Spinal cord (tissue), 10 donors: ENCODE data around the gene TNFAIP8. TPM values are rescaled to one million over a fixed set of nuclear protein-coding genes. Genes with fewer than 3 reads are reported as not detected.
A peak's percentile ranks its signal among the peaks of the same experiment; 100 is the strongest.

Experiments
- DNase-seq, 6 donors: peaks; one replicate each; pipeline versions ENCODE4 v3.0.0 to v3.0.0-alpha.2; 2013 to 2015; ENCODE audit warnings: low spot score in 6 of 6, low read depth in 4 of 6
- H3K27ac ChIP-seq: one replicate; pipeline ENCODE4 v1.5.1; 2013; ENCODE audit warnings: low read depth, low read length, control low read depth
- H3K27me3 ChIP-seq: one replicate; pipeline ENCODE4 v1.6.1; 2013; ENCODE audit warnings: low read length; ENCODE audit not compliant: control insufficient read depth, insufficient read depth
- H3K36me3 ChIP-seq: one replicate; pipeline ENCODE4 v1.6.1; 2013; ENCODE audit warnings: low read length; ENCODE audit not compliant: control insufficient read depth, insufficient read depth
- H3K4me1 ChIP-seq: one replicate; pipeline ENCODE4 v1.6.1; 2013; ENCODE audit warnings: low read length; ENCODE audit not compliant: control insufficient read depth, insufficient read depth
- H3K4me3 ChIP-seq: one replicate; pipeline ENCODE4 v1.5.1; 2013; ENCODE audit warnings: low read depth, low read length, control low read depth
- H3K9me3 ChIP-seq: one replicate; pipeline ENCODE4 v1.6.1; 2013; ENCODE audit warnings: low read length; ENCODE audit not compliant: control insufficient read depth, insufficient read depth
- WGBS: methylation state at CpG from one replicate; pipeline ENCODE4 v1.1.5; 2013; ENCODE audit warnings: missing lambda C conversion rate; ENCODE audit not compliant: insufficient coverage; 5-methylcytosine and 5-hydroxymethylcytosine counted together
- polyA plus RNA-seq, 2 donors: library from polyadenylated mRNA; unstranded; fragments of 120-200 nt; gene quantifications; one replicate each; pipeline ENCODE4 v1.2.1, GENCODE V29; 2013; ENCODE audit not compliant: insufficient read length in 2 of 2
- total RNA-seq, 2 donors: library from RNA; depleted of rRNA in 1 of 2; stranded (reverse); fragments of 120-200 nt in 1 of 2; fragments of >200 nt in 1 of 2; gene quantifications; one replicate each; pipeline versions ENCODE4 v1.2.3 to v1.2.4, GENCODE V29; 2013 to 2014
- donor health status: healthy.

Gene TNFAIP8
- total and polyA plus RNA-seq, 4 donors: 3.5 to 24.7 (median 10.7) TPM

DNA sequence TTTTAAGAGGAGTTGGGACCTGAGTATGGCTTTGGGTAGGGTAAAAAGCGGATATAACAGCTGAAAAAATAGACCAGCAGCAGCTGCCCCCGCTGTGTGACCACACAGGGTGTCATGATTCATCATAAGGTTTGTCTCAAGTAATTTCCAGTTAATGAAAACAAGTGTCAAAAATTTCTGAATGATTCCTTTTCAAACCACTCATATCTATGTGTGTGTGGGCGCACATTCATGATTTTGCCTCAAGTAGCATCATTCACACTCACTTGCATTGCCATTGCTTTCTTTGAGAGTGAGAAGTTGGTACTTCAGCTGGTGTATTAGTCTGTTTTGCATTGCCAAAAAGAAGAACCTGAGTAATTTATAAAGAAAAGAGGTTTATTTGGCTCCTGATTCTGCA lies 12.1 kb upstream of the TNFAIP8 start:
- no peak overlapping the region for H3K4me3 ChIP-seq
- no peaks in the 10 kb centered on the region for H3K27me3 ChIP-seq
- no peak overlapping the region for H3K27ac ChIP-seq
- no CpG with 5 or more reads among the region's 3 CpGs for WGBS
- H3K36me3 ChIP-seq: no peaks in the 10 kb centered on the region
- no peaks in the 10 kb centered on the region for H3K4me1 ChIP-seq
- DNase-seq: no peak
- H3K9me3 ChIP-seq: no peaks in the 10 kb centered on the region

DNA sequence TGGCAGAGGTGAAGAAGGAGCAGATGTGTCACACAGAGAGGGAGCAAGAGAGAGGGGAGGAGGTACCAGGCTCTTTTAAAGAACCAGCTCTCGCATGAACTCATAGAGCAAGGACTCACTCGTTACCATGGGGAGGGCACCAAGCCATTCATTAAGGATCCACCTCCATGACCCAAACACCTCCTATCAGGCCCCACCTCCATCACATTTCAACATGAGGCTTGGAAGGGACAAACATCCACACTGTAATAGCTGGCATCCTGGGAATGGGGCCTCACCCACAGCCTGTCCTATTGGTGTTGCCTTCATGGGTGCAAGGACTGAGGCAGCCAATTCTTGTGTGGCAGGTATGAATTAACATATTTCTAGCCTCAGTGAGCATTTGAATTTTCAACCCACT lies 11.6 kb upstream of the TNFAIP8 start:
- Histone ChIP-seq H3K36me3 (no peaks in the 10 kb centered on the region), H3K27me3 (no peaks in the 10 kb centered on the region), H3K4me1 (no peaks in the 10 kb centered on the region), H3K27ac (no peak overlapping the region), H3K4me3 (no peak overlapping the region), H3K9me3 (no peaks in the 10 kb centered on the region)
- DNase-seq: no peak
- no CpG with 5 or more reads among the region's 2 CpGs for WGBS

DNA sequence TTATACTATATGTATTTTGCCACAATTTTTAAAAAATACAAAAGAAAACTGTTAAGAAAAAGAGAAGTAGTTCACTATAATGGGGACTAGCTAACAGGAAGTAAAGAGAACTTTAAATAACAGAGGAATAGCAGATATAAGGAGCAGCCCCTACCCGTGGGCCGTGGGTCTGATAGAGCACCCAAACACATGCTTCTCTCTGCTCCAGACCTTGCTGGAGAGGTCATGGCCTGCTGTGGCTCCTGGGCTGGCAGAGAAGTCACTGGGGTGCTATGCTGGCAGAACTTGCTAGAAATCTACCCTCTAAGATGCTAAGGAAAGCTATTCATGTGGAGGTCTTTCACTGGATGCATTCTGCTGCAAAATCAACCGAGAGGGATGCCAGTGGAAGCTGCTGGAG lies 10.0 kb upstream of the TNFAIP8 start:
- Histone ChIP-seq H3K4me1 (no peaks in the 10 kb centered on the region), H3K36me3 (no peaks in the 10 kb centered on the region), H3K4me3 (no peak overlapping the region), H3K27me3 (no peaks in the 10 kb centered on the region), H3K27ac (no peak overlapping the region), H3K9me3 (no peaks in the 10 kb centered on the region)
- WGBS: 50% methylated on average over 1 of the region's 3 CpGs
- DNase-seq: no peak

DNA sequence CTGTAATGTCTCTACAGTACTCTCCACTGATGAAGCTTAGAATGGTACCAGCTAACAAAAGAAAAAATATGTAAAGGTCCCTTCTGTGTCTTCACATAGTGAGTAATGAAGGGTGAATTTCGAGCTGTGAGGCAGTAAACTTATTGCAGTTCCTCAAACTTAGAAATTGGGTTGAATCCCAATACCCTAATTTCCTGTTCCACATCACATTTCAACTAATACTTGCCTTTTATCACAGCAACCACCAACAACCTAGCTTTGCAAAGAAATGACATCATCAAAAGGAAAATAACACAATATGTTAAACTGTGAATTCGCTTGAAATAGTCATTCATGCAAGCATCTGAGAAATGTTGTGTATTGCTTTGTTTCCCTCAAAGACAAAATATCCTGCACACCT lies 9.4 kb upstream of the TNFAIP8 start:
- Histone ChIP-seq H3K27ac (no peak overlapping the region), H3K27me3 (no peaks in the 10 kb centered on the region), H3K4me3 (no peak overlapping the region), H3K36me3 (no peaks in the 10 kb centered on the region), H3K4me1 (no peaks in the 10 kb centered on the region), H3K9me3 (no peaks in the 10 kb centered on the region)
- WGBS: no CpG with 5 or more reads among the region's 2 CpGs
- DNase-seq: no peak

DNA sequence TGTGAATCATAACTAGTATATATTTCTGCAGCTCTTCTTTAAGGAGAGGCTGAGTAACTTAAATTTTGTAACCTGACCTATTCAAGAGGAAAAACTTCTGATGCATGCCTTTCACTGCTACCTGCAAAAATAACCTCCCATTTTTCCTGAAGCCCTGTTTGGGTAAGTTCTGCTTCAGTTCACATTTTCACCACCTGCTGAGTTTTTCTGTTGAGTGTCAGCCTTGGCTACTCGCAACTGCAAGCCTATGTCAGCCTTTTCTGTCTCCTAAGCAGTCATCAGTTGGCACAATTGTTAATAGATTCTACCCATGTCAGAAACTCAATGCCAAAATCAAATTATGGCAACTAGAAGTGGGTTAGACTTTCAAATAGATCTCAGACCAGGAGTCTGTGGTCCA lies 8.2 kb upstream of the TNFAIP8 start:
- Histone ChIP-seq H3K36me3 (no peaks in the 10 kb centered on the region), H3K4me1 (no peaks in the 10 kb centered on the region), H3K27ac (no peak overlapping the region), H3K27me3 (no peaks in the 10 kb centered on the region), H3K9me3 (no peaks in the 10 kb centered on the region), H3K4me3 (no peak overlapping the region)
- DNase-seq: no peak
- 33% methylated on average over 1 of the region's 1 CpG for WGBS

DNA sequence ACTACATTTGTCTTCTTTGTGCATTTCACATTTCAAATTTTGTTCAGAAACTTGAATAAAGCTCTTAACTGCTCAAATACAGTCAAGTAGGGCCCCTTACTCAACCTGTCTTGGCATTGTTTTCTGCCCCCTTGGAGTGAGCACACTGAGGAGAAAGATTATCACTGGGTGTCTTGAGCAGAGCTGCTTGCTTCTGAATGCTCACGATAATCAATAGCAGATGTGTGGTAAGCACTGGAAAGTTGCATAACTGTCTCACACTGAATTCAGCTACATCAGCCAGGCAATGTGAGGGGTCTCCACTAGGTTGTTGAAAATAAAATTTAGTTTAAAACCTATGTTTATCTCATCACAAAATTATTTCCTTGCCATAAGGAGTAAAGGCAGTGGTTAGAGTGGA lies 7.8 kb upstream of the TNFAIP8 start:
- Histone ChIP-seq H3K4me1 (no peaks in the 10 kb centered on the region), H3K9me3 (no peaks in the 10 kb centered on the region), H3K4me3 (no peak overlapping the region), H3K27ac (no peak overlapping the region), H3K36me3 (no peaks in the 10 kb centered on the region), H3K27me3 (no peaks in the 10 kb centered on the region)
- WGBS: no CpG with 5 or more reads among the region's 1 CpG
- peak in 1 of 6 donors; percentile 23 for DNase-seq

DNA sequence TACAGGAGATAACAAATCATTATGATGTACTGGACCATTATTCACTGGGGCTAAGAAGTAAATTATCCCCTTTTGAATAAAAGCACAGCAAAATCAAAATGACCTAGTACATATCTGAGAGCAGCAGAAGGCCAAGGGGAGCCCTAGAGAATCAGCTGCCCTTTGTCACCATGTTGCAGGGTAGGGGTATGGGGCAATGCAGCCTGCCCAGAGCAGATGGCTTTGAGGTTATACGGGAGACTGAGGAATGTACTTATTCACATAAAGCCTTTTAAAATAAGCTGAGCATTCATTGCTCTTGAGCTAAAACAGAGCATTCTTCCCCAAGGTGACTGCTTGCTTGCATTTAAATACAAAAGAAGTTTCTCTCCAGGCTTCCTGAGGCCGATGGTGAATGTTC lies 2.6 kb upstream of the TNFAIP8 start:
- no peak overlapping the region for H3K4me3 ChIP-seq
- DNase-seq: no peak
- H3K9me3 ChIP-seq: no peaks in the 10 kb centered on the region
- peaks cover 10% of the 10 kb centered on the region for H3K4me1 ChIP-seq
- 50% methylated on average over 1 of the region's 2 CpGs for WGBS
- H3K27me3 ChIP-seq: peaks cover 14% of the 10 kb centered on the region
- no peaks in the 10 kb centered on the region for H3K36me3 ChIP-seq
- H3K27ac ChIP-seq: no peak overlapping the region

DNA sequence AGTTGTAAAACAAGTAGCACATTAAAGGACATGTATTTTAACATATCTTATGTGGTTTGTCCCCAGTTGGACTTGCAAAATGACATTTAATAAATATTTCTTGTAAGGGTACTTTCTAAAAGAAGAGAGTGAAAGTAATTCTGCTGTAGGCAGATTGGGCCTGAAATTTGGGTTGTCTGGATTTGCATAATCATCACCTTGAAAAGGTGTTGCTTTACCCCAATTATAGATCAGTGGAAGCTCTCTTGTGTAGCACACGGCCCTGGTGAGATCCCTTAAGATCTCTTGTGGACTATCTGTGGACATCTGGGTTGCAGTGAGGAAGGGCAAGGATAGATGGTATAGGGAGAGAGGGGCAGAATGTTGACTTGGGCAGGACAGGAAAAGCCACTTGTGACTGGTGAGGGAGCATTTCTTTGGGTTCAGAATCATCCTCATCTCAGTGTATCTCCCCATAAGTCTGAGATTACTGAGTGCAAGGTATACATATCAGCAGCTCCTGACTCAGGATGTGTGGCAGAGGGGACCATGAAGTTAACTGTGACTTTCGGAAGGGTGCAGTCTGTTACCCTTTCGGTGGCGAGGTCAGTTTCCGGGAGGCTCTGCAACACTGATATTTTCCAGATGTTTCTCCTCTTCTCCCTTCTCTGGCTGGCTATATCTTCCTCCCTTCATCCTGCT lies 2.0 kb upstream of the TNFAIP8 start:
- WGBS: 100% methylated on average over 2 of the region's 5 CpGs
- peaks cover 10% of the 10 kb centered on the region for H3K4me1 ChIP-seq
- no peak overlapping the region for H3K4me3 ChIP-seq
- H3K36me3 ChIP-seq: no peaks in the 10 kb centered on the region
- H3K27me3 ChIP-seq: peaks cover 14% of the 10 kb centered on the region
- no peak overlapping the region for H3K27ac ChIP-seq
- DNase-seq: no peak
- no peaks in the 10 kb centered on the region for H3K9me3 ChIP-seq

DNA sequence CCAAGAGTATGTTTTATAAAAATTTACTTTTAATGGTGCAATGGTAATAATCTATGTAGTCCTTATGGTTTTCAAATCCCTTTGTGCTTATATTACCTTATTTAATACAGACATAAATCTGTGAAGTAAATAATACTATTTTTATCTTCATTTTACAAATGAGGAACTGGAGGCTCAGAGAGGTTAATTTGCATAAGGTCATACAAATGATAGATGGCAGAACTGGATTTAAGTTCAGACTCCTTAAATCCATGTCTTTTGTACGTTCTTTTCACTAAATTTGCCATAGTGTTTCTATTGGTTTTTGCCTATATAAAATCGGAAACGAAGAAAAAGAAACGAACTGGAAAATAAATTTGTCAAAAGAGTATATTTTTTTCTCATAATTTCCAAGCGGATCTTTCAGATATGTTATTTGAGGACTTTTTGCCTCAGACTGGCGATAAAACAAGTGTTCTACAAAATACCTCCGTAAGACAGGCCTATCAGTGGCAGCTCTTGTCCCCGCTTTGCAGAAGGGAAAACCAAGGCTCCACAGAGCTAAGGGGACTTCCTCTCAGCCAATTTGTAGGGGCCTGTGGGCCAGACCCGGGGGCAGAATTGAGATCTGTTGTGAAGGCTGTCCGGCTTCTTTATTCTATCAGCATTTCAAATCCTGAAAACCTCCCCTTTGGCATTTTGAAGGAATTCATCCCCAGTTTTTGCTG lies 1.1 kb upstream of the TNFAIP8 start:
- Histone ChIP-seq H3K4me3 (no peak overlapping the region), H3K4me1 (peaks cover 10% of the 10 kb centered on the region), H3K9me3 (no peaks in the 10 kb centered on the region), H3K27me3 (peaks cover 17% of the 10 kb centered on the region), H3K36me3 (no peaks in the 10 kb centered on the region), H3K27ac (no peak overlapping the region)
- DNase-seq: no peak
- no CpG with 5 or more reads among the region's 10 CpGs for WGBS

DNA sequence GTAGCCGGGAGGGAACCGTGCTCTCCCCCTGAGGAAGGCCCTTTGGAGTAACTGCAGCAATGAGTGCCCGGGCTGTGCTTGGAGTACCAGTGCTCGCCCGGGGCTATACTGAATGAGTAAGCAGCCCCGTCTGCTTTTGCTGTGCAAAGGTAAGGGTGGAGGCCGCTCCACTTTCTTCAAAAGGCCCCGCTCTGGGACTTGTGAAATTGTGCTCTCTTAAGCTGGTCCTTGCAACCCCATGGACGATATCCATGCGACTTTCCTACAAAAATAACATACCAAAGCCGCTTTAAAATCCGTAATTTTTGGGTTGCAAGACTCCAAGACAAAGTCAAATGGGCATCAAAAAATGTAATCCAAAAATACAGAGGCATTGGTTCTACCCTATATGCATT lies 578 bp upstream of the TNFAIP8 start:
- H3K27ac ChIP-seq: peak overlapping the region; percentile 64
- peaks cover 10% of the 10 kb centered on the region for H3K4me1 ChIP-seq
- peaks cover 17% of the 10 kb centered on the region for H3K27me3 ChIP-seq
- peak overlapping the region; percentile 70 for H3K4me3 ChIP-seq
- H3K9me3 ChIP-seq: no peaks in the 10 kb centered on the region
- no peaks in the 10 kb centered on the region for H3K36me3 ChIP-seq
- no peak for DNase-seq
- 65% methylated on average over 8 of the region's 12 CpGs for WGBS
